HEK293T (cell line): ENCODE data around the gene XKR7.

ENCODE experiments used
- ELF4 ChIP-seq: fragments of 450-650 bp; IDR thresholded peaks from 2 replicates; pipeline ENCODE4 v1.6.1; 2017; ENCODE audit warnings: antibody characterized with exemption
- FOXK2 ChIP-seq: fragments of 450-650 bp; IDR thresholded peaks from 2 replicates; pipeline ENCODE4 v1.6.1; 2016; ENCODE audit warnings: mild to moderate bottlenecking
- FOXM1 ChIP-seq: fragments of 450-650 bp; IDR thresholded peaks from 2 replicates; pipeline ENCODE4 v1.6.1; 2017; ENCODE audit warnings: mild to moderate bottlenecking, borderline replicate concordance
- HDGF ChIP-seq: fragments of 450-650 bp; IDR thresholded peaks from 2 replicates; pipeline ENCODE4 v1.6.1; 2017; ENCODE audit warnings: antibody characterized with exemption, borderline replicate concordance
- NFRKB ChIP-seq: fragments of 450-650 bp; IDR thresholded peaks from 2 replicates; pipeline ENCODE4 v1.6.1; 2016; ENCODE audit warnings: mild to moderate bottlenecking, moderate library complexity
- TF ChIP-seq, protein P1 (sequence below): fragments of 450-650 bp; IDR thresholded peaks from 2 replicates; pipeline ENCODE4 v1.6.1; 2016

- TF ChIP-seq FOXM1 (no peak), FOXK2 (no peak), ELF4 (no peak), HDGF (no peak), NFRKB (no peak)
- TF ChIP-seq, protein P1, sequence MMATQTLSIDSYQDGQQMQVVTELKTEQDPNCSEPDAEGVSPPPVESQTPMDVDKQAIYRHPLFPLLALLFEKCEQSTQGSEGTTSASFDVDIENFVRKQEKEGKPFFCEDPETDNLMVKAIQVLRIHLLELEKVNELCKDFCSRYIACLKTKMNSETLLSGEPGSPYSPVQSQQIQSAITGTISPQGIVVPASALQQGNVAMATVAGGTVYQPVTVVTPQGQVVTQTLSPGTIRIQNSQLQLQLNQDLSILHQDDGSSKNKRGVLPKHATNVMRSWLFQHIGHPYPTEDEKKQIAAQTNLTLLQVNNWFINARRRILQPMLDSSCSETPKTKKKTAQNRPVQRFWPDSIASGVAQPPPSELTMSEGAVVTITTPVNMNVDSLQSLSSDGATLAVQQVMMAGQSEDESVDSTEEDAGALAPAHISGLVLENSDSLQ, result no peak
Measured at GRCh38 chr20:31974296-31974695, 6.3 kb downstream of the XKR7 start.
